MM.1S (cell line): ENCODE data around the gene PLSCR1.

Source experiments
- CTCF ChIP-seq: fragments of 300-600 bp; sonication (generic); IDR thresholded peaks from 2 replicates; pipeline ENCODE4 v1.5.1; 2016; ENCODE audit warnings: antibody characterized with exemption, low read length, mixed read lengths
- EZH2 ChIP-seq: fragments of 300-600 bp; sonication (generic); optimal IDR thresholded peaks from 2 replicates; pipeline ENCODE3; 2017; ENCODE audit warnings: low read depth, mild to moderate bottlenecking, antibody characterized with exemption, low read length, mixed read lengths
- EZH2phosphoT487 ChIP-seq: fragments of 300-600 bp; sonication (generic); IDR thresholded peaks from 2 replicates; pipeline ENCODE4 v1.6.1; 2018; ENCODE audit warnings: antibody characterized with exemption, low read length

GRCh38 chr3:146530609-146531008 is 13.8 kb downstream of the PLSCR1 start:
- TF ChIP-seq CTCF (no peak), EZH2phosphoT487 (no peak), EZH2 (no peak)
